Activated gamma-delta T cell treated with Interleukin-2 at 50 U/mL for 16 hours (primary cell): Measurements from ENCODE around the gene USP48.
"Not testable (repeated sequence)": the region's sequence is repeated elsewhere in the genome, so short reads cannot be mapped to it uniquely, and the experiment has no call there.

Experiments
- DNase-seq: peaks from one replicate; pipeline ENCODE4 v3.0.0-alpha.2; 2020

Gene USP48

DNA sequence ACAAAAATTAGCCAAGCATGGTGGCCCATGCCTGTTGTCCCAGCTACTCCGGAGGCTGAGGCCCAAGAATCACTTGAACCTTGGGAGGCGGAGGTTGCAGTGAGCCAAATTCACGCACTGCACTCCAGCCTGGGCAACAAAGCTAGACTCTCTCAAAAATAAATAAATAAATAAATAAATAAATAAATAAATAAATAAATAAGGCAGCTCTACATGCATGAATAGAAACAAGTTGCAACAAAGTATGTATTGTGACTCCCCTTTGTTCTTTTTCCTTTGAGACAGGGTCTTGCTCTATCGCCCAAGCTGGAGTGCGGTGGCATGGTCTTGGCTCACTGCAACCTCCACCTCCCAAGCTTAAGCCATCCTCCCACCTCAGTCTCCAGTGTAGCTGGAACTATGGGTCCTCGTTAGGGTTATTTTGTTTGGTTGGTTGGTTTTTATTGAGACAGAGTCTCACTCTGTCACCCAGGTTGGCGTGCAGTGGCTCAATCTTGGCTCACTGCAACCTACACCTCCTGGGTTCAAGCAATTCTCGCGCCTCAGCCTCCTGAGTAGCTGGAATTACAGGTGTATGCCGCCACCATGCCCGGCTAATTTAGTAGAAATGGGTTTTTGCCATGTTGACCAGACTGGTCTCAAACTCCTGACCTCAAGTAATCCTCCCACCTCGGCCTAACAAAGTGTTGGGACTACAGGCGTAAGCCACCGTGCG, 8.0 kb downstream of the USP48 start:
- DNase-seq, result no peak

DNA sequence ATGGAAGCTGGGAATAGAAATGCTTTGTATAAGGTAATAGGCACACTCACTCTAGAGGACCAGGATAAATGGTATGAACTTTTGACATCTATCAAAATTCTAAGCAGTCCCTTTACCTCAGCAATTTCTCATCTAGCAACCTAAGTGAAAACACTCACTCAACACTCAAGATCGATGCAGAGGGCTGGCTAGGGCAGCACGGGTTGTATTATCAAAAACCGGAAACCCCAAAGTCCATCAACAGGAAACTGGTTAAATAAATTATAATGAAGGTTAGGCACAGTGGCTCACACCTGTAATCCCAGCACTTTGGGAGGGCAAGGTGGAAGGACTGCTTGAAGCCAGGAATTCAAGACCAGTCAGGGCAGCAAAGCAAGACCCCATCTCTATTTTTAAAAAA, 9.4 kb downstream of the USP48 start:
- no peak for DNase-seq

DNA sequence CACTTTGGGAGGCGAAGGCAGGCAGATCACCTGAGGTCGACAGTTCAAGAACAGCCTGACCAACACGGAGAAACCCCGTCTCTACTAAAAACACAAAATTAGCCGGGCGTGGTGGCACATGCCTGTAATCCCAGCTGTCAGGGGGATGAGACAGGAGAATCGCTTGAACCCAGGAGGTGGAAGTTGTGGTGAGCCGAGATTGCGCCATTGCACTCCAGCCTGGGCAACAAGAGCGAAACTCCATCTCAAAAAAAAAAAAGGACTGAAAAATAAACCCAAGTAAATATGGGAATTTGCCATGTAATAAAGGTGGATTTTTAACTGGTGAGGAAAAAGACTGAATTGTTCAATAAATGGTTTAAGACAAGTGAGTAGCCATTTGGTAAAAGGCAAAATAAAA, 11.3 kb downstream of the USP48 start:
- DNase-seq, result not testable (repeated sequence)

DNA sequence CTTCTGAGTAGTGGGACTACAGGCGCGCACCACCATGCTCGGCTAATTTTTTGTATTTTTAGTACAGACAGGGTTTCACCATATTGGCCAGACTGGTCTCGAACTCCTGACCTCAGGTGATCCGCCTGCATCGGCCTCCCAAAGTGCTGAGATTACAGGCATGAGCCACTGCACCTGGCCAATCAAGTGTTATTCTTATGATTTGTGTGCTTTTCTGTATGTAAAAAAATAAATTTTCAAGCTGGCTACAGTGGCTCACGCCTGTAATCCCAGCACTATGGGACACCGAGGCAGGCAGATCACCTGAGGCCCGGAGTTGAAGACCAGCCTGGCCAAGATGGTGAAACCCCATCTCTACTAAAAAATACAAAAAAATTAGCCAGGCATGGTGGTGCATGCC, 12.3 kb downstream of the USP48 start:
- DNase-seq, result not testable (repeated sequence)

DNA sequence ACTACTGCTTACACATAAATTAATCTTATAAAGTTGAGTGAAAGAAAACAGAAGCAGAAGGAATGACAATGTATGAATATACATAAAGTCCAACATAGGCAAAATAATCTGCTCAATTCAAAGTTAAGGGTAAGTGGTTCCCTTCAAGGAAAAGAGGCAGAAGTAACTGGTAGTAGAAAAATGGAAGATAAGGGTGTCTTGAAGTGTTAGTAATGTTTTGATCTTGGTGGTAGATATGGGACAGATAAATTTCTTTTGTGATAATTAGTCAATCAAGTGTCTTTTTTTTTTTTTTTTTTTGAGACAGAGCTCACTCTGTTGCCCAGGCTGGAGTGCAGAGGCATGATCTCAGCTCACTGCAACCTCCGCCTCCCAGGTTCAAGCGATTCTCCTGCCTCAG, 12.7 kb downstream of the USP48 start:
- no peak for DNase-seq

DNA sequence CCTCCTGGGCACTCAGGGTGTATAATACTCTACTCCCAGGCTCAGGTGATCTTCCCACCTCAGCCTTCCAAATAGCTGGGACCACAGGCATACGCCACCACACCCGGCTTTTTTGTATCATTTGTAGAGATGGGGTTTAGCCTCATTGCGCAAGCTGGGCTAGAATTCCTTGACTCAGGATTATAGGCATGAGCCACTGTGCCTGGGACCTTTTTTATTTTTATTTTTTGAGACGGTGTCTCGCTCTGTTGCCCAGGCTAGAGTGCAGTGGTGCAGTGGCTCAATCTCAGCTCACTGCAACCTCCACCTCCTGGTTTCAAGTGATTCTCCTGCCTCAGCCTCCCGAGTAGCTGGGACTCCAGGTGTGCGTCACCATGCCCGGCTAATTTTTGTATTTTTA, 15.8 kb downstream of the USP48 start:
- not testable (repeated sequence) for DNase-seq

DNA sequence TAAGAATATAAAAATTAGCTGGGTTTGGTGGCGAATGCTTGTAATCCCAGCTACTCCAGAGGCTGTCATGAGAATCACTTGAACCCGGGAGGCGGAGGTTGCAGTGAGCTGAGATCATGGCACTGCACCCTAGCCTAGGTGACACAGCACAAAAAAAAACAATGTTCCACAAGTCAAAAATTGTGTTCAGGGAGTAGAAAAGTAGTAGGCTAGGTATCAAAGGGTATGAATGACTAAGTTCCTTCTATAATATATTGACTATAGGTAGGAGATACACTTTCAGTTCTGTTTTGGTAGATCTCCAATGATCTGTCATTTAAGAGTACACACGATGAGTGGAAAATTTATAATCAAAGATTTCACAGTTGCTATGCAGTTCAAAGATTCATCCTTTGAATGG, 16.7 kb downstream of the USP48 start:
- DNase-seq, result no peak

DNA sequence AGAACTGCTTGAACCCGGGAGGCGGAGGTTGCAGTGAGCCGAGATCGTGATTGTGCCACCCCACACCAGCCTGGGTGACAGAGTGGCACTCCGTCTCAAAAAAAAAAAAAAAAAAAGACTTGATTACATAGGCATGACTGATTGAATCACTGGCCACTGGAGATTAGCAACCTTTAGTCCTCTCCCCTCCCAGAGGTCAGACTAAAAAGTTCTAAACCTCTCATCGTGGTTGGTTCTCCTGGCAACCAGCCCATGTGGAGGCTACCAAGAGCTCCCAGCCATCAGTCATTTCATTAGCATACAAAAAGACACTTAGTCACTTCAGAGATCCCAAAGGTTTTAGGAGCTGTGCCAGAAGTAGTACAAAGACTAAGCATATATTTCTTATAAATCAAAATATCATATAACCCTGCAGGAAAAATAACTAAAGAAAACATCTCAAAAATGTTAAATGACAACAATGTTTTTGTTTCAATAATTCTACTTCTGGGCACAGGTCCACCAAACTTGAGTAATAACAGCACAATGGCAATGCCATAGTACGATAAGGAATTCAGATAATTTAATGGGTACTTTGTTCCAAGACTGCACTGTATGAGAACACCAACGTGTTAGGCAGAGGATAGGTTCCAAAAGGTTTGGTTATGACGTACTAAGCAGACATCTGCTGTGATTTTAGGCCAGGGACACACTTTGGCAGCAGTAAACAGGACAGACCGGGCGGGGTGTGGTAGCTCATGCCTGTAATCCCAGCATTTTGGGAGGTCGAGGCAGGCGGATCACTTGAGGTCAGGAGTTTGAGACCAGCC, 18.1 kb downstream of the USP48 start:
- no peak for DNase-seq

DNA sequence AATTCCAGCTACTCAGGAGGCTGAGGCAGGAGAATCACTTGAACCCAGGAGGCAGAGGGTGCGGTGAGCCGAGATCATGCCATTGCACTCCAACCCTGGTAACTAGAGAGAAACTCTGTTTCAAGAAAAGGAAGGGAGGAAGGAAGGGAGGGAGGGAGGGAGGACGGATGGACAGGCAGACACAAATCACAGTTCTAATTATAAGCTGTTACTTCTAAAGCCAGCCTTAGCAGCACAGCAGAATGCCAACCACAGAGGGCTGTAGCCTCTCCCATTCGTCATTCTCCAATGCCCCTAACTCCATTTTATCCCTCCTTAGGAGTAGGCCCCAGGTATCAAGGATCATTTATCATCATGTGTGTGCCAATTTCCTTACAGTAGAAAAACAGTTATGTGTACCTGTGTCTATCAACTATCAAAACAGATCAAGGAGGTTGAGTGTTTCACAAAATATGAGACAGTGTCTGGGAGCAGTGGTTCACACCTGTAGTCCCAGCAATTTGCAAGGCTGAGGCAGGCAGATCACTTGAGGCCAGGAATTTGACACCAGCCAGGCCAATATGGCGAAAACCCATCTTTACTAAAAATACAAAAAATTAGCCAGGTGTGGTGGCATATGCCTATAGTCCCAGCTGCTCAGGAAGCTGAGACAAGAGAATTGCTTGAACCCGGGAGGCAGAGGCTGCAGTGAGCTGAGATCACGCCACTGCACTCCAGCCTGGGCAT, 19.1 kb downstream of the USP48 start:
- DNase-seq, result no peak

DNA sequence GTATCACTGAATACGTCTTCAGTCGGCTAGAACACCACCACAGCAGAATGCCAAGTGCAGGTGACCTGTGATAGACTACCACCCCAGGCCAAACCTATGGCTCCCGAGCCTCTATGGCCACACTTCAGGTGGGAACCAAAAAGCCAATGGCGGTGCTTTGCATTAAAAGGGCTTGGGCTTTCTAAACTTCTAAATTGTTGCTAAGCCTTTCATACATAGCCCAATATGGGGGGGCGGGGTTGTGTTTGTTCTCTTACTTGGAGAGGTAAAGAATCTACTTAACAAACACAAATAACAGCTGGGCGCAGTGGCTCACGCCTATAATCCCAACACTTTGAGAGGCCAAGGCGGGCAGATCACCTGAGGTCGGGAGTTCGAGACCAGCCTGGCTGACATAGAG, 19.7 kb downstream of the USP48 start:
- no peak for DNase-seq

DNA sequence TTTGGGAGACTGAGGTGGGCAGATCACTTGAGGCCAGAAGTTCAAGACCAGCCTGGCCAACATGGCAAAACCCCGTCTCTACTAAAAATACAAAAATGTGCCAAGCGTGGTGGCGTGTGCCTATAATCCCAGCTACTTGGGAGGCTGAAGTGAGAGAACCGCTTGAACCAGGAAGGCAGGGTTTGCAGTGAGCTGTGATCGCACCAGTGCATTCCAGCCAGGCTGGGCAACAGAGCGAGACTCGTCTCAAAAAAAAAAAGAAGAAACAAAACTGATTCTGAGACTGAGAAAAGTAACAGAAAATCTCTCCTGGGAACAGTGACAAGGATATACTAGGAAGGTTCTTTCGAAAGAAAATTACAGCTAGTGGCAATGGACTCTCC, 20.9 kb downstream of the USP48 start:
- no peak for DNase-seq

DNA sequence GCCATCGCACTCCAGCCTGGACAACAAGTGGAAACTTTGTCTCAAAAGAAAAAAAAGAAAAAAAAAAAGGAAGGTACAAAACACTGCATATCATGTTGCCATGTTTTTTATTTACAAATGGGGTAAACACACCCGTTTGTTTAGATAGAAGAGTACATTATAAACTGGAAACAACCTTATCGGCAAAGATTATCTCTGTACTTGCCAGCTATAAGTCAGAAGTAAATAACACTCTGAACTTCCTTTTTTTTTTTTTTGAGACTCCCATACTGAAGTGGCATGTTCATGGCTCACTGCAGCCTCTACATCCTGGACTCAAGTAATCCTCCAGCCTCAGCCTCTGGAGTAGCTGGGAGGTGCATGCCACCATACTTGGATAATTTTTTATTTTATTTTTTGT, 21.9 kb downstream of the USP48 start:
- no peak for DNase-seq

DNA sequence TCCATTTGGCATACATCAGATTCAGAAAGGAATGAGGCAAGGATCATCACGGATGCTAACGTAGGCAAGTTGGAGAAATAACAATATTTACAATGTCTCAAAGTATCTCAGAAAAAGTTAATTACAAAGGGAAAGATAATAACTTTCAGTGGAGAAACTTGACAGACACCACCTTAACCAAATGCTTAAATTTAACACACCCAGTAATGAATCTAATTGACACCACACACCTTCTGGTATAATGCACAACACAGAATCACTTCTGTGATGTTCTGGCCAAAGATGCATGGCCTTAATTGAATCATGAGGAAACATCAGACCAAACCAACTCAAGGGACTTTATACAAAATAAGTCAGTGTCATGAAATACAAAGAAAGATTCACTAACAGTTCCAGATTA, 23.1 kb downstream of the USP48 start:
- DNase-seq, result no peak

DNA sequence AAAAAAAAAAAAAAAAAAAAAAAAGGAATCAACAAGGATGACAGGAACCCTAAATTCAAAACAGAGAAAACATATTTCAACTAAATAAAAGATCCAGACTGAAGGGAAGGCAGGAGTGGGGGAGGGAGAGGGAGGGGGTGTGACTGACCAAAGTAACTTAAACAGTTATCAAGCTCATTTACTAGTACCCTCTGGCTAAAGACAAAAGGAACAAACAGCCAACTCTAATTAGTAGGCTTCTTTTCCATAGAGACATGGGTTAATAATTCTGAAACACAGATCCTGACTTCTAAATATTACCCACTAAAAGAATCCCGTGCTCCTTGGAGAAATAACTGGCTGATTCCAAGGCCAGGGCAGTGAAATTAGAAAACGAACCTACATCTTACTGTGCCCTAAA, 23.8 kb downstream of the USP48 start:
- no peak for DNase-seq

DNA sequence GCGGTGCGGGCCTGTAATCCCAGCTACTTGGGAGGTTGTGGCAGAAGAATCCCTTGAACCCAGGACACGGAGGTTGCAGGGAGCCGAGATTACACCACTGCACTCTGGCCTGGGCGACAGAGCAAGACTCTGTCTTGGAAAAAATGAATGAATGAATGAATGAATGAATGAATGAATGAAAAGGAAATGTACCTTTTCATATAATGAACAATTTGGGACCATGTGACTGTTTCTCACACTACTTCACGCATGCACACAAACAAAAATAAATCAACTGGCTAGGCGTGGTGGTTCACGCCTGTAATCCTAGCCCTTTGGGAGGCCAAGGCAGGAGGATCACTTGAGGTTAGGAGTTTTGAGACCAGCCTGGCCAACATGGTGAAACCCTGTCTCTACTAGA, 24.3 kb downstream of the USP48 start:
- no peak for DNase-seq

DNA sequence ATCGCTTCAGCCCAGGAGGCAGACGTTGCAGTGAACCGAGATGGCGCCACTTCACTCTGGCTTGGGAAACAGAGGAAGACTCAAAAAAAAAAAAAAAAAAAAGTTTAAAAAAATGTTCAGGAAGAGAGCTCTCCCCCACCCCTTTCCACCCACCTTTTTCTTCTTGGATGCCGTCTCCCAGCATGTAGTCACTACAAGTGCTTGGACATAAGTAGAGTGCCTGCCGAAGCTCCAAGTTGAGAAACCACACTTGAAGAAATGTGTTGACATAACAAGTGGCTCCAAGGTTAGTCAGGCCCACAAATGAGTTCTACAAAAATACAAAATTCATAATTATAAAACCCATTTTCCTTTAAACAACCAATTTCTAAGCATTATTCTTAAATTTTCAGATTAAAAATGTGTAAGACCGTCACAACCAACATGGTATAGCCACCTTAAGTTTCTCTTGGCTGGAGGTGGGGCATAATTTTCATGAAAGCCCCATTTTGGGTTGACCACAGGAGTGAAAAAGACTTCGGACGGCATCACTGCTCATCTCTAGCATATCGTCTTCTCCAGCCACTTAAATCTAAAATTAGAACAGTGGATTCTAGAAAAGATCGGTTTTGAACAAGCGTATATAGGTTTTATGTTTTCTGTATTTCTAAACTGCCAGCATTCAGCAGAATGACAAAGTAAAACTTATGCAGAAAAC, 26.4 kb downstream of the USP48 start:
- DNase-seq, result no peak

DNA sequence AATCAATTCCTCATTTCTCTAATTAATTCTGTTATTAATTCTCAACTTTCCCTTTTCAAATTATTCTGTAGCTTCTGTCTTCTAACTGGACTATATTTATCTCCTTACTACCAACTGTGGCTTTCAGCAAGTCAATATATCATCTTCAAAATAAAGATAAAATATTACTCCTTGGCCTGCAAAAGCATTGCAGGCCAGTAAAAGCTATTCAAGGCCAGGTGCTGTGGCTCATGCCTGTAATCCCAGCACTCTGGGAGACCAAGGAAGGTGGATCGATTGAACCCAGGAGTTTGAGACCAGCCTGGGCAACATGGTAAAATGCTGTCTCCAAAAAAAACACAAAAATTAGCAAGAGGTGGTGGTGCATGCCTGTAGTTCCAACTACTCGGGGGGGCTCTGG, 27.9 kb downstream of the USP48 start:
- no peak for DNase-seq

DNA sequence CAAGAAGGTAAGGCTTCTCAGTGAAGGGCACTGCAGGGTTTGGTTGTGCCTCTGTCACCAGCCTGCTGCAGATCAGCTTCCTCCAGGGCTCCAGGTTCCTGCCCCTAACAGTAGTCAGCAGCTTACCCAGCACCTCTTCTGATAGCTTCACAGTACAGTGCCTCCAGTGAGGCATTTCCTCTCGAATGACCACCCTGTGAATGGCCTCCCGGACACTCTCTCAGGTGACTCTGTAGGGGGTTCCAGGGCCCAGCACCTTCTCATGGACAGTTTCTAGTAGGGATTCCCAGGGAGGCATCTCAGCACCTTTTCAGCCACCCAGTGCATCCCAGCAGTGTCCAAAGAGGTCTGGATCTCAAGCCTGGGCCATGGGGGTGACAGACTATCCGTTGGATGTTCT, 28.4 kb downstream of the USP48 start:
- DNase-seq, result no peak

DNA sequence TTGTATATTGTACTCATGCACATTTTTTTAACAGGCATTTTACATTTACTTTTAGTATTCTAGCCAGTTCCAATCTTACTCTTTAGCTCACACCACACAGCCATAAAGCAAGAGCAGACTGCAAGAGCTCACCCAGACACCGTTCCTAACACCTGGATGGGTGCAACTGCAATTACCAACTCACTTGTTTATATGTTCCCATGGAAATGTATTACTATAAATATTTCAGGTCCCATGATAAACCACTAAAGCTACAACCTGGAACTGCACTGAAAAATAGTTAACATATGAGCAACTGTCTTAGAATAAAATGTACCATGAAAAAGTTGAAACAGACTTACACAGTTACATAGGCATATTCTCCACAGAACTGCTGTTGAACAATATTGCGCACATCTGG, 30.8 kb downstream of the USP48 start:
- DNase-seq, result no peak

DNA sequence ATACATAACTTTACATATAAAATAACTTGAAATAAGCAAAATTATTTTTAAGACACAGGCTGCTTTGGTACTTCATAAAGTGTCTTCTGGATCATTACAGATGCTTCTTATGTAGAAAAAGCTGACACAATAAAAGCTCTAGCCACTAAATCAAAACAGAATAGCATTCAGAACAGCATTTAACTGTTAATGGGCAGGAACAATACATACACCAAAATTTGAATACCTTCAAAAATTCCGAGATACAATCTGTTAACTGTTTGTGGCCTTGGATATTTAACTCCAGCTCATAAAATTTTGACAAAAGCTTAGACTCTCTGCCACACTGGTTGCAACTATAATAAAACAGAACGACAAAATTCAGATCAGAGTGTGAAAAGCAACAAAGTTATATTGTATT, 31.7 kb downstream of the USP48 start:
- no peak for DNase-seq

DNA sequence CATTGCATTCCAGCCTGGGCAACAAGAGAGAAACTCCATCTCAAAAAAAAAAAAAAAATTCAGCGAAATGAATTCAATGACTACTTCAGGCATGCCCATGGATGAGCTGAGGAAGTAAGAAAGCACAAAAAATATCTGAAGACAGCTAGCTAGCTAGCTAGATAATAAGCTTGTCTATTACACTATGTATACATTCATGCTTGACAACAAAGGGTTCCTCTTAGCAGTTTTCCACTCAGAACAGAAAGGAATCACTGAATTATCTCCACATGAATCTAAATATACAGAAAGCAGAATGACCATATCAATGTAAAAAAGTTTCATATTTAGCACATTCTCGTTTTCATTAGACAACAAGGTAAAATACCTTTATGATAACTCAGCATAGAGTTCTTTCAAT, 32.1 kb downstream of the USP48 start:
- no peak for DNase-seq

DNA sequence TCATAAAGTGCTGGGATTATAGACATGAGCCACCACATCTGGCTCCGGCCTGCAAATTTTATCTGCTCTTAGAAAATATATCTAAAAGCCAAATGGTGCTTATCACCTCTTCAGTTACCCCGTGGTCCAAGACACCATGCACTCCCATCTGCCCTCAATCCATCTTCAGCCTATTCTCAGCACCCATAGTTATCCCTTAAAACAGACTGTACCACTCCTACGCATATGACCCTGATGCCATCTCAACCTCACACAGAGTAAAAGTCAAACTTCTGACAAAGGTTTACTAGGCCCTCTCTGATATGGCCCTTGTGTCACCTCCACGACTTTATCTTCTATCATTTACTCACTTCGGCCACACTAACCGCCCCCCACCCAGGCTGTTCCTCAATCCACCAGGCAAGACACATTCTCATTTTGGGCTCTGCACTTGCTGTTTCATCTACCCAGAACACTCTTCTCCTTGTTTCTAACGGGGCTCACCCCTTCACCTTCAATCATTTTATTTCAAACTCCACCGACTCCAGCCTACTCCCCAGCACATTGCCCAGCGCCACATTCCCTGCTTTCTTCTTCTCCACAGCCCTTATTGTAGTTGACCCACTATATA, 33.0 kb downstream of the USP48 start:
- DNase-seq, result no peak

DNA sequence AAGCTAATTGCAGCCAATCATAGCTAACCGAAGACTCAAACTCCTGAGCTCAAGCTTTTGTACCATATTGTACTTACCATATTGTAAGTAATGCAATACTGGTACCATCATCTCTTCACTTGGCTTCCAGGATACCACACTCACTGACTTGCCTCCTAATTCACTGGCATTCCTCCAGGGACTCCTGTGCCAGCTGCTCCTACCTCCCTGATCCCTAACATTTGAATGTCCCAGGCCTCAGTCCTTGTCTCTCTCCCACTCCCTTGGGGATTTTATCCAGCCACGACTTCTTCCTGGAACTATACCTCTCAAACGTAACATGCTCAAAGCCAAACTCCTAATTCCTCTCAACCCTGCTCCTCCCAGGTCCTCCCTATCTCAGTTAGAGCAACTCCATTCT, 33.8 kb downstream of the USP48 start:
- no peak for DNase-seq
